Astrocyte of the spinal cord (primary cell): Measurements from ENCODE around the gene CALHM6.

ENCODE experiments used
- DNase-seq: peaks from one replicate; pipeline ENCODE4 v3.0.0; 2011; ENCODE audit warnings: low read depth, low spot score
- H3K4me3 ChIP-seq: 2 replicates; pipeline ENCODE4 v1.5.1; 2011; ENCODE audit warnings: low read depth, mild to moderate bottlenecking, low read length, moderate library complexity
- in situ Hi-C: cut with HindIII; loops from 2 replicates; pipeline ENCODE4 v1.10.0; 2017; ENCODE audit warnings: low sequenced_read_pairs
- TF ChIP-seq, protein P1 (sequence below): IDR thresholded peaks from 2 replicates; pipeline ENCODE4 v1.5.1; 2012; ENCODE audit warnings: low read depth, mild to moderate bottlenecking, low read length, inconsistent platforms

Gene CALHM6

DNA sequence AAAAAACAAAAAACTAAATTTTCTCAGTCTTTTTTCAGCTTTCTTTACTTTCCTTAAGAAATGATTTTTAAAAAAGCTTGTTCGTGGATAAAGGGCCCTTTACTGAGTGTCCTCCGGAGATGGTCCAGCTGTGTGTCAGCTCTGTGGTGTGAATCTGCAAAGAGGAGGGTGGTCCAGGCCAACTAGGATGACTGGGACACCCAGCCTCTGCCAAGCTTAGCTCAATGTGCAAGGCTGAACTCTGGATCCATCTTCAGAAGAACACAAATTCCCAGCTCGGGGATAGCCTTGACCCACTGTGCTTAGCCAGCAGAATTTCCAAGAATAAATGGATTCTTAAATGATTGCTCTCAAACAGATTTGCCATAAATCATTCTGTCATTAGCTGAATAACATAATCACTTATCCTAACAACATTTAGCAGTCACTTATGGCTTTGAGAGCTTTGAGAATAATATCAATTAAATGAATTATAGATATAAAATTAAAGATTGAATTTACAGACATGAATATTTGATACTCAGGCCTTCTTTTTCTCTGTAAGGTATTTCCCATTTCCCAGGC, 36.0 kb downstream of the CALHM6 start:
- TF ChIP-seq, protein P1, sequence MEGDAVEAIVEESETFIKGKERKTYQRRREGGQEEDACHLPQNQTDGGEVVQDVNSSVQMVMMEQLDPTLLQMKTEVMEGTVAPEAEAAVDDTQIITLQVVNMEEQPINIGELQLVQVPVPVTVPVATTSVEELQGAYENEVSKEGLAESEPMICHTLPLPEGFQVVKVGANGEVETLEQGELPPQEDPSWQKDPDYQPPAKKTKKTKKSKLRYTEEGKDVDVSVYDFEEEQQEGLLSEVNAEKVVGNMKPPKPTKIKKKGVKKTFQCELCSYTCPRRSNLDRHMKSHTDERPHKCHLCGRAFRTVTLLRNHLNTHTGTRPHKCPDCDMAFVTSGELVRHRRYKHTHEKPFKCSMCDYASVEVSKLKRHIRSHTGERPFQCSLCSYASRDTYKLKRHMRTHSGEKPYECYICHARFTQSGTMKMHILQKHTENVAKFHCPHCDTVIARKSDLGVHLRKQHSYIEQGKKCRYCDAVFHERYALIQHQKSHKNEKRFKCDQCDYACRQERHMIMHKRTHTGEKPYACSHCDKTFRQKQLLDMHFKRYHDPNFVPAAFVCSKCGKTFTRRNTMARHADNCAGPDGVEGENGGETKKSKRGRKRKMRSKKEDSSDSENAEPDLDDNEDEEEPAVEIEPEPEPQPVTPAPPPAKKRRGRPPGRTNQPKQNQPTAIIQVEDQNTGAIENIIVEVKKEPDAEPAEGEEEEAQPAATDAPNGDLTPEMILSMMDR: no peak
- in situ Hi-C loops: no loop called here
- no peak for DNase-seq
- H3K4me3 ChIP-seq: no peak overlapping the region

DNA sequence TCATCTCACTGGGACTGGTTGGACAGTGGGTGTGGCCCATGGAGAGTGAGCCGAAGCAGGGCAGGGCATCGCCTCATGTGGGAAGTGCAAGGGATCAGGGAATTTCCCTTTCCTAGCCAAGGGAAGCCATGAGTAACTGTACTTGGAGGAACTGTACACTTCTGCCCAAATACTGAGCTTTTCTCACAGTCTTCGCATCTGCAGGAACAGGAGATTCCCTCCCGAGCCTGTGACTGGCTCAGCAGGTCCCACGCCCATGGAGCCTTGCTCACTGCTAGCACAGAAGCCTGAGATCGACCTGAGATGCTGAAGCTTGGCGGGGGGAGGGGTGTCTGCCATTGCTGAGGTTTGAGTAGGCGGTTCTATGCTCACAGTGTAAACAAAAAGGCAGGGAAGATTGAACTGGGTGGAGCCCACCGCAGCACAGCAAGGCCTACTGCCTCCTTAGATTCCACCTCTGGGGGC, 39.8 kb downstream of the CALHM6 start:
- no peak overlapping the region for H3K4me3 ChIP-seq
- DNase-seq: no peak
- in situ Hi-C loops: no loop called here
- TF ChIP-seq, protein P1: no peak

DNA sequence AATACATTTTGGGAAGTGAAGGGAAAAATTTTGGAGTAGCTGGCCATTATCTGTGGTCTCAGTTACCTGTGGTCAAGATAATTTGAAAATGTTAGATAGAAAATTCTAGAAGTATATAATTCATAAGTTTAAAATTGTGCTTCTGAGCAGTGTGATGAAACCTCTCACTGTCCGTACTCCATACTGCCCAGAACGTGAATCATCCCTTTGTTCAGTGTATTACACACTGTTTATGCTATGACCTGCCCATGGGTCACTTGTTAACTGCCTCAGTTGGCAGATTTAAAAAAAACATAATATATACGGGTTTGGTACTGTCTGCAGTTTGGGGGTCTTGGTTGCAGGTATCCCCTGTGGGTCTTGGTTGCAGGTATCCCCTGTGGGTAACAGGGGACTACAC, 46.1 kb downstream of the CALHM6 start:
- peak; percentile 54 for DNase-seq
- H3K4me3 ChIP-seq: no peak overlapping the region
- TF ChIP-seq, protein P1: no peak
- in situ Hi-C loops: no loop called here

DNA sequence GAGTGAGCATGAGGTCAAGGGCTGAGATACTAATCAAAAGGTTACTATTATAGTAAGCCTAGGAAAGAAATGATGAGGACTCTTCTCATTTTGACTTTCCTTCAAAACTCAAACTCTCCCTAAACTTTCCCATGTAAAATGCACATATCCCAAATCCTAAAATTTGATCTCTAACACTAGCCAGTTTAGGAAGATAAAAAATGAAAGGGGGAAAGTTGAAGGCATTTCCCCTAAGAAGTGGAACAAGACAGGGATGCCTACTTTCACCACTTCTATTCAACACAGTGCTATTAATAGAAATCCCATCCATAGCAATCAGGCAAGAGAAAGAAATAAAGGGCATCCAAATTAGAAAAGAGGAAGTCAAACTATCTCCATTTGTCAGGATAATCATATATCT, 47.4 kb downstream of the CALHM6 start:
- no peak overlapping the region for H3K4me3 ChIP-seq
- in situ Hi-C loops: no loop called here
- TF ChIP-seq, protein P1: no peak
- DNase-seq: no peak

DNA sequence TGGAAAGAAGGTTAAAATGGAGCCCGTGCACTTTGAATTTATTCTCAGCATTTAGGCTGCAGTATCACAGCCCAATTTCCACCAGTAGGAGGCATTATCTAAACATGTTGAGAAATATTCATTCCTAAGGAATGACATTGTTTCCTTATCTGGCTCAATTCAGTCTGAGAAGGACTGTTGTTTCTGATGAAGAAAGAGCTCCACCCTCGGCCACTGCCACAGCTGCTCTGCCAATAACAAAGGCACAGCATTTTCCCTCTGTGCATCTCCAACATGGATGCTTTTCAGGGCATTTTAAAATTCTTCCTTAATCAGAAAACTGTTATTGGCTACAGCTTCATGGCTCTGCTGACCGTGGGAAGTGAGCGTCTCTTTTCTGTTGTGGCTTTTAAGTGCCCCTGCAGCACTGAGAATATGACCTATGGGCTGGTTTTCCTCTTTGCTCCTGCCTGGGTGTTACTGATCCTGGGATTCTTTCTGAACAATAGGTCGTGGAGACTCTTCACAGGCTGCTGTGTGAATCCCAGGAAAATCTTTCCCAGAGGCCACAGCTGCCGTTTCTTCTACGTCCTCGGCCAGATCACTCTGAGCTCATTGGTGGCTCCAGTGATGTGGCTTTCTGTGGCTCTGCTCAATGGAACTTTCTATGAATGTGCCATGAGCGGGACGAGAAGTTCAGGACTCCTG, 50.4 kb downstream of the CALHM6 start, which contains the start of gene CALHM5:
Gene CALHM5 (plus strand): TSS at position 216 of the 687 bp plus-strand sequence. CDS start 58 bp downstream, at position 274.
- DNase-seq: peak; percentile 88
- in situ Hi-C loops: no loop called here
- H3K4me3 ChIP-seq: peak within 1 kb of the TSS; percentile 50
- TF ChIP-seq, protein P1: peak; percentile 64

DNA sequence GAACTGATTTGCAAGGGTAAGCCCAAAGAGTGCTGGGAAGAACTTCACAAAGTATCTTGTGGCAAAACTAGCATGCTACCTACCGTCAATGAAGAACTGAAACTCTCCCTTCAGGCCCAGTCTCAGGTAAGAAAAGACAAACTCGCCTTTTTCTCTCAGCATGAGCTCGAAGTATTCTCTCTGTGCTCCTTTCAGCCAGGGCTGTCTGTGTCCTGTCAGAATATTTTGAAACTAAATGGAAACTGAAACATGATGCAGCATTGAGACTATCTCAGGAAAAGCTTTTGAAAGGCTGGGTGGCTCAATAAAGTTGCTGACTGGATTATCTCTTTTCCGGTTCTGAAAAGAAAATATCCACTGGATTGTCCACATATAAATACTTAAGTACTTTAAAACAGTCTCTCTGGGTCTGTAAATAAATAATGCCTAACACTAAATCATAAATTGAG, 51.0 kb downstream of the CALHM6 start:
- DNase-seq: no peak
- H3K4me3 ChIP-seq: peak overlapping the region; percentile 50
- in situ Hi-C loops: no loop called here
- TF ChIP-seq, protein P1: no peak
